ENCODE measurements around the gene UBP1.
"Not testable (repeated sequence)": the region's sequence is repeated elsewhere in the genome, so short reads cannot be mapped to it uniquely, and the experiment has no call there.

The UBP1 gene

GRCh38 chr3:33360136-33360825 lies 79.9 kb downstream of the UBP1 start:
- Mint-ChIP-seq H3K27me3 (peaks cover 16% of the 10 kb centered on the region), H3K9me3 (no peaks in the 10 kb centered on the region)
- no peak for DNase-seq

GRCh38 chr3:33358172-33358781 lies 81.9 kb downstream of the UBP1 start:
- DNase-seq, result no peak
- Mint-ChIP-seq H3K4me1 (ENCODE audit: low read depth) (no peaks in the 10 kb centered on the region), H3K4me3 (no peak overlapping the region), H3K9me3 (no peaks in the 10 kb centered on the region), H3K27ac (no peak overlapping the region), H3K36me3 (ENCODE audit: low read depth) (no peaks in the 10 kb centered on the region), H3K27me3 (peaks cover 16% of the 10 kb centered on the region)

More at GRCh38 chr3:33360136-33360825, 79.9 kb downstream of the UBP1 start:
- no peaks in the 10 kb centered on the region for H3K4me1 Mint-ChIP-seq (ENCODE audit: low read depth)
- H3K27ac Mint-ChIP-seq, result no peak overlapping the region
- H3K4me3 Mint-ChIP-seq, result no peak overlapping the region
- no peaks in the 10 kb centered on the region for H3K36me3 Mint-ChIP-seq (ENCODE audit: low read depth)

GRCh38 chr3:33355611-33356010 lies 84.6 kb downstream of the UBP1 start:
- Mint-ChIP-seq H3K27me3 (peaks cover 14% of the 10 kb centered on the region), H3K36me3 (ENCODE audit: low read depth) (no peaks in the 10 kb centered on the region), H3K4me1 (ENCODE audit: low read depth) (no peaks in the 10 kb centered on the region), H3K4me3 (no peak overlapping the region), H3K27ac (no peak overlapping the region), H3K9me3 (no peaks in the 10 kb centered on the region)
- DNase-seq, result no peak

GRCh38 chr3:33339758-33340157 lies 100.4 kb downstream of the UBP1 start:
- no peak for DNase-seq
- Mint-ChIP-seq H3K9me3 (no peaks in the 10 kb centered on the region), H3K27me3 (no peaks in the 10 kb centered on the region), H3K27ac (no peak overlapping the region), H3K4me3 (no peak overlapping the region), H3K4me1 (ENCODE audit: low read depth) (no peaks in the 10 kb centered on the region), H3K36me3 (ENCODE audit: low read depth) (no peaks in the 10 kb centered on the region)

GRCh38 chr3:33338936-33339465 lies 101.2 kb downstream of the UBP1 start:
- H3K4me1 Mint-ChIP-seq (ENCODE audit: low read depth); H3K4me3 Mint-ChIP-seq; H3K27ac Mint-ChIP-seq; DNase-seq; H3K9me3 Mint-ChIP-seq; H3K36me3 Mint-ChIP-seq (ENCODE audit: low read depth); H3K27me3 Mint-ChIP-seq: not testable (repeated sequence)
